A549 (cell line): Measurements from ENCODE around the gene FOXJ3. TPM values are rescaled to one million over a fixed set of nuclear protein-coding genes. Genes with fewer than 3 reads are reported as not detected.

Experiments used
- ATAC-seq, 2 experiments: fragments of 200-7000 bp in 1 of 2; fragments of >200 bp in 1 of 2; cut with Nextera tagmentation in 1 of 2; cut with Tn5 transposase in 1 of 2; 3 replicates each; pipeline versions ENCODE4 v1.8.0 to v1.9.1; 2018 to 2020; ENCODE audit warnings: mild to moderate bottlenecking in 1 of 2, moderate library complexity in 1 of 2
- CTCF ChIA-PET: fragments of 300-600 bp; sonication (Branson Sonifier 250); formaldehyde crosslinking; extraction: SDS; loops from one replicate; lab custom pipeline; 2021; ENCODE audit warnings: antibody characterized with exemption, inconsistent platforms; lab: Yijun Ruan, JAX
- POLR2A ChIA-PET: fragments of 350-600 bp; formaldehyde crosslinking; extraction: SDS; loops from one replicate; lab custom pipeline; 2021; ENCODE audit warnings: antibody characterized with exemption, inconsistent platforms; lab: Yijun Ruan, JAX
- DNase-seq, 2 experiments: peaks; one replicate each; pipeline versions ENCODE4 v3.0.0 to v3.0.0-alpha.2; 2011 to 2016; ENCODE audit warnings: low read depth in 1 of 2, low spot score in 1 of 2
- FAIRE-seq: peaks from 2 replicates; lab custom pipeline; 2011; peaks lifted over from hg19 to GRCh38; lab: Jason Lieb, UNC
- H3K27ac ChIP-seq, 2 experiments: fragments of >200 bp; sonication (Bioruptor Twin); formaldehyde crosslinking; 3 replicates each; pipeline ENCODE4 v1.5.1; 2016 to 2017
- H3K4me1 ChIP-seq: fragments of >200 bp; sonication (Bioruptor Twin); formaldehyde crosslinking; 3 replicates; pipeline ENCODE4 v1.6.1; 2016
- H3K4me2 ChIP-seq: fragments of >200 bp; sonication (Bioruptor Twin); formaldehyde crosslinking; 3 replicates; pipeline ENCODE4 v1.6.1; 2016
- H3K4me3 ChIP-seq: fragments of >200 bp; sonication (Bioruptor Twin); formaldehyde crosslinking; 3 replicates; pipeline ENCODE4 v1.5.1; 2016
- H3K9me3 ChIP-seq: fragments of >200 bp; sonication (Bioruptor Twin); formaldehyde crosslinking; 3 replicates; pipeline ENCODE4 v1.6.1; 2016
- BHLHE40 ChIP-seq: IDR thresholded peaks from 2 replicates; pipeline ENCODE4 v1.6.1; 2012; ENCODE audit warnings: low read depth, low read length, inconsistent platforms
- CBX8 ChIP-seq: fragments of 200-600 bp; sonication (generic); IDR thresholded peaks from 2 replicates; pipeline ENCODE4 v1.6.1; 2016
- CHD2 ChIP-seq: fragments of 150-350 bp; IDR thresholded peaks from 2 replicates; pipeline ENCODE4 v1.6.1; 2014; ENCODE audit warnings: low read length; ENCODE audit not compliant: partially characterized antibody
- EHMT2 ChIP-seq: fragments of 200-600 bp; sonication (generic); IDR thresholded peaks from 2 replicates; pipeline ENCODE4 v1.6.1; 2016; ENCODE audit warnings: antibody characterized with exemption, low read depth, mild to moderate bottlenecking, moderate library complexity
- GATA3 ChIP-seq: IDR thresholded peaks from 2 replicates; pipeline ENCODE4 v1.6.1; 2012; ENCODE audit warnings: borderline replicate concordance
- JUNB ChIP-seq: fragments of >200 bp; sonication (Bioruptor Twin); formaldehyde crosslinking; IDR thresholded peaks from 2 replicates; pipeline ENCODE4 v1.6.1; 2016
- KDM5A ChIP-seq: fragments of 200-600 bp; sonication (generic); IDR thresholded peaks from 2 replicates; pipeline ENCODE4 v1.6.1; 2016; ENCODE audit warnings: antibody characterized with exemption, mild to moderate bottlenecking
- POLR2A ChIP-seq: IDR thresholded peaks from 2 replicates; pipeline ENCODE4 v1.6.1; 2012; ENCODE audit warnings: mild to moderate bottlenecking, low read length
- POLR2AphosphoS2 ChIP-seq: conservative IDR thresholded peaks from 2 replicates; pipeline ENCODE4 v1.6.1; 2012; ENCODE audit warnings: low read length, improper control_type of control experiment, inconsistent platforms
- RCOR1 ChIP-seq: fragments of 150-350 bp; IDR thresholded peaks from 2 replicates; pipeline ENCODE4 v1.6.1; 2014; ENCODE audit warnings: antibody characterized with exemption, low read length, low read depth
- ZC3H11A ChIP-seq: fragments of 450-650 bp; IDR thresholded peaks from 2 replicates; pipeline ENCODE4 v1.6.1; 2014; ENCODE audit warnings: antibody characterized with exemption, mild to moderate bottlenecking
- ZFP36 ChIP-seq: fragments of 450-650 bp; IDR thresholded peaks from 2 replicates; pipeline ENCODE4 v1.6.1; 2014; ENCODE audit warnings: borderline replicate concordance; ENCODE audit not compliant: partially characterized antibody
- ZNF302 ChIP-seq: fragments of 250-450 bp; sonication (Bioruptor Pico); IDR thresholded peaks from 2 replicates; pipeline ENCODE4 v1.9.0; 2021; ENCODE audit warnings: inconsistent platforms, mild to moderate bottlenecking, moderate library complexity
- WGBS: methylation state at CpG from one replicate; pipeline ENCODE4 v1.1.6; 2017; ENCODE audit errors: missing lambda C conversion rate; 5-methylcytosine and 5-hydroxymethylcytosine counted together
- polyA plus RNA-seq, 4 experiments: library from polyadenylated mRNA; depleted of rRNA in 3 of 4; stranded (reverse); fragments of >200 nt; fragmentation: RNase III in 1 of 4; extraction: RNeasy Plus Mini Kit Qiagen cat#74134 plus additional on column Dnase treatment in 1 of 4; gene quantifications; 2 replicates in 3 of 4; 3 replicates in 1 of 4; pipeline ENCODE4 v1.2.3, GENCODE V29; 2011 to 2017
- TF ChIP-seq, protein P1 (sequence below): fragments of >200 bp; sonication (Bioruptor Twin); formaldehyde crosslinking; IDR thresholded peaks from 3 replicates; pipeline ENCODE4 v1.5.1; 2016
- TF ChIP-seq, protein P2 (sequence below): fragments of 250-450 bp; sonication (Bioruptor Pico); IDR thresholded peaks from 2 replicates; pipeline ENCODE4 v1.5.0; 2021; ENCODE audit warnings: mild to moderate bottlenecking, moderate library complexity, borderline replicate concordance
- TF ChIP-seq, protein P3 (sequence below): IDR thresholded peaks from 2 replicates; pipeline ENCODE4 v1.6.1; 2012
- TF ChIP-seq, protein P4 (sequence below): fragments of >200 bp; sonication (Bioruptor Twin); formaldehyde crosslinking; IDR thresholded peaks from 2 replicates; pipeline ENCODE4 v1.6.1; 2016
- TF ChIP-seq, protein P5 (sequence below): fragments of 250-450 bp; sonication (Bioruptor Pico); IDR thresholded peaks from 2 replicates; pipeline ENCODE4 v1.5.0; 2020; ENCODE audit warnings: low read depth, mild to moderate bottlenecking, moderate library complexity
- TF ChIP-seq, protein P6 (sequence below): fragments of >200 bp; sonication (Bioruptor Twin); formaldehyde crosslinking; IDR thresholded peaks from 3 replicates; pipeline ENCODE4 v1.6.1; 2016
- TF ChIP-seq, protein P7 (sequence below): IDR thresholded peaks from 2 replicates; pipeline ENCODE4 v1.6.1; 2012

Gene FOXJ3
- polyA plus RNA-seq, 2 of the 4 experiments (the other 2 are of a cell fraction): 16.8 to 45.0 TPM

DNA sequence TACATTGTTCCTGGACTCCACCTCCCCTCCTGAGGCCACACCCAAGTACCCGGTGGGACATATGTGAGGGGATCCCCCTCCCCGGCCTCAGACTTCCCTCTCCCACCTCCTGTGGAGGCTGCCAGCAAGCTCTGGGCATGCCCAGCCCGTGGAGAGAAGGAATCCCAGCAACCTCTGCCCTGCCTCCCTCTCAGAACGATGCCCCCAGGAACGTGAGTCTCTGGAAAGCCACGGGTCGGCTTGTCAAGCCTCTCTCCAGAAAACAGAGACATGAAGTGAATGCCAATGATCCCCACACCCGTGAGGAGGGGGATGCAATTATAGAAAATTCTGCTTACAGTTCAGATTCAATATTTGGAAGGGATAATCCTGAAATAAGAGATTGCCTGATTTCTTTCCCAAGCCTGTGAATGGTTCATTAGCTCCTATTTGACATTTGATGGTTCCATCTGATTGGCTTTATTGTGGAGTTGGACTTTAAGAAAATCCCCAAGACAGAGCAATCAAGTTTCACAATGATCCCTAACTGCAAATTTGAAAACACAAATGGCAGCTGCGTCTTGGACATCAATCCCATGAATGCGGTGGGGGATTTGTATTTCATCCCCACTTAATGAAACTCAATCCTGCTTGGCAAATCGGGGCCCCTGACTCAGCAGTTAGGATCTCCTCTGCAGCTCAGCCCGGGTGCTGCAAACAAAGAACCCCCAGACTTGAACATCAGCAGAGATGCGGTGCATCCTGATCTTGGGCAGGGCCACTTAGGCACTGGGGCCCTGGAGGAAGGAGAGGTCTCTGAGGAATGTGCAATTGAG is 190.9 kb downstream of the FOXJ3 start (continued):
- TF ChIP-seq, protein P1, sequence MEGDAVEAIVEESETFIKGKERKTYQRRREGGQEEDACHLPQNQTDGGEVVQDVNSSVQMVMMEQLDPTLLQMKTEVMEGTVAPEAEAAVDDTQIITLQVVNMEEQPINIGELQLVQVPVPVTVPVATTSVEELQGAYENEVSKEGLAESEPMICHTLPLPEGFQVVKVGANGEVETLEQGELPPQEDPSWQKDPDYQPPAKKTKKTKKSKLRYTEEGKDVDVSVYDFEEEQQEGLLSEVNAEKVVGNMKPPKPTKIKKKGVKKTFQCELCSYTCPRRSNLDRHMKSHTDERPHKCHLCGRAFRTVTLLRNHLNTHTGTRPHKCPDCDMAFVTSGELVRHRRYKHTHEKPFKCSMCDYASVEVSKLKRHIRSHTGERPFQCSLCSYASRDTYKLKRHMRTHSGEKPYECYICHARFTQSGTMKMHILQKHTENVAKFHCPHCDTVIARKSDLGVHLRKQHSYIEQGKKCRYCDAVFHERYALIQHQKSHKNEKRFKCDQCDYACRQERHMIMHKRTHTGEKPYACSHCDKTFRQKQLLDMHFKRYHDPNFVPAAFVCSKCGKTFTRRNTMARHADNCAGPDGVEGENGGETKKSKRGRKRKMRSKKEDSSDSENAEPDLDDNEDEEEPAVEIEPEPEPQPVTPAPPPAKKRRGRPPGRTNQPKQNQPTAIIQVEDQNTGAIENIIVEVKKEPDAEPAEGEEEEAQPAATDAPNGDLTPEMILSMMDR: no peak
- TF ChIP-seq, protein P2, sequence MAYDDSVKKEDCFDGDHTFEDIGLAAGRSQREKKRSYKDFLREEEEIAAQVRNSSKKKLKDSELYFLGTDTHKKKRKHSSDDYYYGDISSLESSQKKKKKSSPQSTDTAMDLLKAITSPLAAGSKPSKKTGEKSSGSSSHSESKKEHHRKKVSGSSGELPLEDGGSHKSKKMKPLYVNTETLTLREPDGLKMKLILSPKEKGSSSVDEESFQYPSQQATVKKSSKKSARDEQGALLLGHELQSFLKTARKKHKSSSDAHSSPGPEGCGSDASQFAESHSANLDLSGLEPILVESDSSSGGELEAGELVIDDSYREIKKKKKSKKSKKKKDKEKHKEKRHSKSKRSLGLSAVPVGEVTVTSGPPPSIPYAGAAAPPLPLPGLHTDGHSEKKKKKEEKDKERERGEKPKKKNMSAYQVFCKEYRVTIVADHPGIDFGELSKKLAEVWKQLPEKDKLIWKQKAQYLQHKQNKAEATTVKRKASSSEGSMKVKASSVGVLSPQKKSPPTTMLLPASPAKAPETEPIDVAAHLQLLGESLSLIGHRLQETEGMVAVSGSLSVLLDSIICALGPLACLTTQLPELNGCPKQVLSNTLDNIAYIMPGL (CRISPR knock-in tag): no peak
- TF ChIP-seq, protein P3, sequence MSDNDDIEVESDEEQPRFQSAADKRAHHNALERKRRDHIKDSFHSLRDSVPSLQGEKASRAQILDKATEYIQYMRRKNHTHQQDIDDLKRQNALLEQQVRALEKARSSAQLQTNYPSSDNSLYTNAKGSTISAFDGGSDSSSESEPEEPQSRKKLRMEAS: no peak
- TF ChIP-seq POLR2A (no peak), RCOR1 (no peak), CHD2 (no peak), ZNF302 (no peak), CBX8 (no peak)

DNA sequence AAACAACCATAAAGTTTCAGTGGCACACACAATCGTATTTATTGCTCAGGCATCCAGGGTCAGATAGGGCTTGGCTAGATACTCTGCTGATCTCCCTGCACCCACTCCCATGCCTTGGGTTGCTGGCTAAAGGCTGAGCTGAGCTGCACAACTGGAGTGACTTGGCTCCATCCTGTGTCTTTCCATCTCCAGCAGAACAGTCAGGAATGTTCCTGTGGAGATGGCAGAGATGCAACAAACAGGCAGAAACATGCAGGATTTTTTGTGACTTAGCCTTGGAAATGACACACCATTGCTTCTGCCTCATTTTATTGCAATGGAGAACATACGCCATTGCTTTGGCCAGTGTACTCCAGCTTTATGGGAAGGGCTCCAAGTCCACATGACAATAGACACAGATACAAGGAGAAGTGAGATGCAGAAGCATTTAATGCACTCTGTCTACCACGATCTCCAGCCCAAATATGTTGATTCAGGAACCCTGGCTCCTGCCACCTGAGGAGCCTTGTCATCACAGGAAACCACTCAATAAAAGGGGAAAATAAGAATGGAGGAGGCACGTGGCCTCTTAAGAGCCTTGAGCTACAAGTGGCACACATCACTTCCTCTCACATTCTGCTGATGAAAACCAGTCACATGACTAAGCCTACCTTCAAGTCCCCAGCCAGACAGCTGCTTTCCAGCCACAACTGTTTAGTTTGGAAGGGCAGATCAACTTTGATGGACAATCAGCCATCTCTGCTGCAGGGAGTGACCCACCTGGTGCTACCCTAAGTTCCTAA is 191.9 kb downstream of the FOXJ3 start:
- Histone ChIP-seq H3K27ac (no peak overlapping the region), H3K4me3 (no peak overlapping the region), H3K9me3 (no peaks in the 10 kb centered on the region), H3K4me1 (no peaks in the 10 kb centered on the region), H3K4me2 (no peak overlapping the region)
- ChIA-PET POLR2A (no interaction called here), CTCF (interaction anchor here (1.2 to 1.6 kb wide), 3 partner anchors 9 to 568 kb away, joined by 3 to 4 read pairs (median 3); no protein-coding TSS in a partner anchor)
- DNase-seq (no peak), ATAC-seq (no peak), FAIRE-seq (no peak)
- 19% methylated on average over 4 of the region's 4 CpGs for WGBS
- TF ChIP-seq, protein P4, sequence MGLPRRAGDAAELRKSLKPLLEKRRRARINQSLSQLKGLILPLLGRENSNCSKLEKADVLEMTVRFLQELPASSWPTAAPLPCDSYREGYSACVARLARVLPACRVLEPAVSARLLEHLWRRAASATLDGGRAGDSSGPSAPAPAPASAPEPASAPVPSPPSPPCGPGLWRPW: no peak
- TF ChIP-seq EHMT2 (no peak), POLR2AphosphoS2 (no peak)
- TF ChIP-seq, protein P5, sequence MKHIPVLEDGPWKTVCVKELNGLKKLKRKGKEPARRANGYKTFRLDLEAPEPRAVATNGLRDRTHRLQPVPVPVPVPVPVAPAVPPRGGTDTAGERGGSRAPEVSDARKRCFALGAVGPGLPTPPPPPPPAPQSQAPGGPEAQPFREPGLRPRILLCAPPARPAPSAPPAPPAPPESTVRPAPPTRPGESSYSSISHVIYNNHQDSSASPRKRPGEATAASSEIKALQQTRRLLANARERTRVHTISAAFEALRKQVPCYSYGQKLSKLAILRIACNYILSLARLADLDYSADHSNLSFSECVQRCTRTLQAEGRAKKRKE (CRISPR knock-in tag): no peak

DNA sequence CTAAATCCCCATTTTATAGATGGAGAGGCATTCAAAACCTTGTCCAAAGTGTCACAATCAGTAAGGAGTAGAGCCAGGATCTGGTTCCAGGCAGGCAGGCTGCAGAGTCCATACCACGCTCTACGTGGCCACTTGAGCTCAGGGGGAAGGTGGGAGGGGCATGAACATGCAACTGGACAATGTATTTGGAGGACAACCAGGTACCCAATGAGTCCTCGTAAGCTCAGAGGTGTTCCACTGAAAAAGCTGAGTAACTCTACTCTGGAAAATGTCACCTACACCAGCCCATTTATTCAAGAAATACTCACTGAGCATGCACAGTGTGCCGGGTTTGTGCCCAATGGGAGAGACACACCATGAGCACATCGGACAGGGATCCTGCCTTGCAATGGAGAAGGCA is 193.1 kb downstream of the FOXJ3 start:
- Histone ChIP-seq H3K9me3 (no peaks in the 10 kb centered on the region), H3K4me3 (no peak overlapping the region)
- POLR2A ChIA-PET: no interaction called here
- WGBS: 47% methylated on average over 5 of the region's 5 CpGs
- DNase-seq (no peak), FAIRE-seq (no peak)
- TF ChIP-seq, protein P6, sequence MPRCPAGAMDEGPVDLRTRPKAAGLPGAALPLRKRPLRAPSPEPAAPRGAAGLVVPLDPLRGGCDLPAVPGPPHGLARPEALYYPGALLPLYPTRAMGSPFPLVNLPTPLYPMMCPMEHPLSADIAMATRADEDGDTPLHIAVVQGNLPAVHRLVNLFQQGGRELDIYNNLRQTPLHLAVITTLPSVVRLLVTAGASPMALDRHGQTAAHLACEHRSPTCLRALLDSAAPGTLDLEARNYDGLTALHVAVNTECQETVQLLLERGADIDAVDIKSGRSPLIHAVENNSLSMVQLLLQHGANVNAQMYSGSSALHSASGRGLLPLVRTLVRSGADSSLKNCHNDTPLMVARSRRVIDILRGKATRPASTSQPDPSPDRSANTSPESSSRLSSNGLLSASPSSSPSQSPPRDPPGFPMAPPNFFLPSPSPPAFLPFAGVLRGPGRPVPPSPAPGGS: no peak
- TF ChIP-seq, protein P7, sequence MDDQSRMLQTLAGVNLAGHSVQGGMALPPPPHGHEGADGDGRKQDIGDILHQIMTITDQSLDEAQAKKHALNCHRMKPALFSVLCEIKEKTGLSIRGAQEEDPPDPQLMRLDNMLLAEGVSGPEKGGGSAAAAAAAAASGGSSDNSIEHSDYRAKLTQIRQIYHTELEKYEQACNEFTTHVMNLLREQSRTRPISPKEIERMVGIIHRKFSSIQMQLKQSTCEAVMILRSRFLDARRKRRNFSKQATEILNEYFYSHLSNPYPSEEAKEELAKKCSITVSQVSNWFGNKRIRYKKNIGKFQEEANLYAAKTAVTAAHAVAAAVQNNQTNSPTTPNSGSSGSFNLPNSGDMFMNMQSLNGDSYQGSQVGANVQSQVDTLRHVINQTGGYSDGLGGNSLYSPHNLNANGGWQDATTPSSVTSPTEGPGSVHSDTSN: no peak
- TF ChIP-seq GATA3 (no peak), JUNB (no peak), ZC3H11A (no peak), ZFP36 (no peak), KDM5A (no peak), BHLHE40 (no peak)
- TF ChIP-seq, all 56 proteins: peak for 0
- CTCF ChIA-PET: interaction anchor here (0.6 to 0.9 kb wide), 3 partner anchors 31 to 158 kb away, joined by 3 read pairs; no protein-coding TSS in a partner anchor
- Histone ChIP-seq H3K4me2 (no peak overlapping the region), H3K27ac (no peak overlapping the region), H3K4me1 (no peaks in the 10 kb centered on the region)
- ATAC-seq: no peak
